ENCODE data around the gene MCC.

MCC gene

GRCh38 chr5:113157886-113158285, 330.4 kb downstream of the MCC start:
- H3F3A ChIP-seq (ENCODE audit: insufficient read depth) = no peaks in the 10 kb centered on the region
- no peak overlapping the region for H3K27ac ChIP-seq (ENCODE audit: low read depth, low read length)
- H3K27me3 ChIP-seq (ENCODE audit: low read length) = no peaks in the 10 kb centered on the region
- no peaks in the 10 kb centered on the region for H3K36me3 ChIP-seq (ENCODE audit: low read length)
- no peaks in the 10 kb centered on the region for H3K79me2 ChIP-seq (ENCODE audit: insufficient read depth, low read length)
- no peaks in the 10 kb centered on the region for H3K9me2 ChIP-seq (replicated peaks; ENCODE audit: insufficient read depth, low read length)
- H2AFZ ChIP-seq (ENCODE audit: low read depth, low read length, severe bottlenecking) = no peak overlapping the region
- no peak overlapping the region for H3K4me2 ChIP-seq (ENCODE audit: low read depth, low read length, poor library complexity, severe bottlenecking)
- no peak overlapping the region for H3K4me3 ChIP-seq (ENCODE audit: insufficient read depth, low read length, poor library complexity, severe bottlenecking)
- H3K9me3 ChIP-seq (ENCODE audit: insufficient read depth, low read length) = no peaks in the 10 kb centered on the region
- no peak for TF ChIP-seq CTCF (IDR thresholded peaks at IDR 0.05; ENCODE audit: insufficient read depth, low read length, poor library complexity, severe bottlenecking)
- TF ChIP-seq EZH2phosphoT487 (conservative IDR thresholded peaks at IDR 0.05; ENCODE audit: low read length) = no peak
- no peaks in the 10 kb centered on the region for H4K20me1 ChIP-seq (ENCODE audit: low read depth, low read length)
- H3K9ac ChIP-seq (ENCODE audit: low read length) = no peak overlapping the region

DNA sequence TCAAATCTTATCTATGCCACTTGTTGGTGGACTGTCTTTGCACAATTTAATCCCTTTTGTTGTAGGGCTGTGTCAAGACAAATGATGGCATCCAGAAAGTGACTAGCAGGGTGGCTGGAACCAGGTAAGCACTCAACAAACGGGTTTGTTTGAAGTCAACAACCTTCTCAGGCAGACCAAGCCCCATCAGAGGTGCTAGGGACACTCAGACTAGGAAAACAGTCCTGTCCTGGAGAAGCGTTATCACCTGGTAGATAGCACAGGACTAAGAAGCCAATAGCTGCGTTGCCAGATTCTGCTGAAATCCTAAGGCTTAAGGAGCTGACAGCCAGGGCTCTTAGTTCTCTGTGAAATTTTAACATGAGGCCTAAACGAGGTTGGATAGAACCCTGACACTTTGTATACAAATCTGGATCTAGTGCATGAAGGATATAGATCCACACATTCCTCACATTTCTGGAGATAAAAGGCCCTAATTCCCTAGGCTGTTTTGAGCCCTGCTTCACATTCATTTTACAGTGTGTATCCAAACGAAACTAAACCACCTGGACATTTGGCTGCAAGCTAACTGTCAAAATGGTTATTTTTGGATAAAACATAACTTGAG, 331.9 kb downstream of the MCC start:
- no peak for TF ChIP-seq EZH2phosphoT487 (conservative IDR thresholded peaks at IDR 0.05; ENCODE audit: low read length)
- TF ChIP-seq CTCF (IDR thresholded peaks at IDR 0.05; ENCODE audit: insufficient read depth, low read length, poor library complexity, severe bottlenecking) = no peak
- Histone ChIP-seq H2AFZ (ENCODE audit: low read depth, low read length, severe bottlenecking) (no peak overlapping the region), H3K4me3 (ENCODE audit: insufficient read depth, low read length, poor library complexity, severe bottlenecking) (no peak overlapping the region), H3K79me2 (ENCODE audit: insufficient read depth, low read length) (no peaks in the 10 kb centered on the region), H3K36me3 (ENCODE audit: low read length) (no peaks in the 10 kb centered on the region), H4K20me1 (ENCODE audit: low read depth, low read length) (no peaks in the 10 kb centered on the region), H3K27me3 (ENCODE audit: low read length) (no peaks in the 10 kb centered on the region), H3K27ac (ENCODE audit: low read depth, low read length) (no peak overlapping the region), H3K9ac (ENCODE audit: low read length) (no peak overlapping the region), H3F3A (ENCODE audit: insufficient read depth) (no peaks in the 10 kb centered on the region), H3K9me2 (replicated peaks; ENCODE audit: insufficient read depth, low read length) (no peaks in the 10 kb centered on the region), H3K4me2 (ENCODE audit: low read depth, low read length, poor library complexity, severe bottlenecking) (no peak overlapping the region), H3K9me3 (ENCODE audit: insufficient read depth, low read length) (no peaks in the 10 kb centered on the region)

GRCh38 chr5:113153512-113154097, 334.6 kb downstream of the MCC start:
- no peaks in the 10 kb centered on the region for H4K20me1 ChIP-seq (ENCODE audit: low read depth, low read length)
- TF ChIP-seq CTCF (IDR thresholded peaks at IDR 0.05; ENCODE audit: insufficient read depth, low read length, poor library complexity, severe bottlenecking) (no peak), EZH2phosphoT487 (conservative IDR thresholded peaks at IDR 0.05; ENCODE audit: low read length) (no peak)
- no peaks in the 10 kb centered on the region for H3K9me3 ChIP-seq (ENCODE audit: insufficient read depth, low read length)
- no peak overlapping the region for H3K4me3 ChIP-seq (ENCODE audit: insufficient read depth, low read length, poor library complexity, severe bottlenecking)
- no peaks in the 10 kb centered on the region for H3K36me3 ChIP-seq (ENCODE audit: low read length)
- H3K9me2 ChIP-seq (replicated peaks; ENCODE audit: insufficient read depth, low read length) = no peaks in the 10 kb centered on the region
- H2AFZ ChIP-seq (ENCODE audit: low read depth, low read length, severe bottlenecking) = no peak overlapping the region
- H3K79me2 ChIP-seq (ENCODE audit: insufficient read depth, low read length) = no peaks in the 10 kb centered on the region
- H3K27me3 ChIP-seq (ENCODE audit: low read length) = no peaks in the 10 kb centered on the region
- H3K27ac ChIP-seq (ENCODE audit: low read depth, low read length) = no peak overlapping the region
- H3K4me2 ChIP-seq (ENCODE audit: low read depth, low read length, poor library complexity, severe bottlenecking) = no peak overlapping the region
- no peak overlapping the region for H3K9ac ChIP-seq (ENCODE audit: low read length)
- no peaks in the 10 kb centered on the region for H3F3A ChIP-seq (ENCODE audit: insufficient read depth)
